ENCODE measurements around the gene ADCY4. TPM values are rescaled to one million over a fixed set of nuclear protein-coding genes. Genes with fewer than 3 reads are reported as not detected.

The ADCY4 gene
- total and polyA plus RNA-seq, 2 of the 13 experiments (the other 11 are each of a cell fraction or from before 2014, with no cell fraction given), result 0.03 TPM; not detected in 1

GRCh38 chr14:24297190-24297964 lies 37.5 kb downstream of the ADCY4 start (continued):
- TF ChIP-seq, protein P1, sequence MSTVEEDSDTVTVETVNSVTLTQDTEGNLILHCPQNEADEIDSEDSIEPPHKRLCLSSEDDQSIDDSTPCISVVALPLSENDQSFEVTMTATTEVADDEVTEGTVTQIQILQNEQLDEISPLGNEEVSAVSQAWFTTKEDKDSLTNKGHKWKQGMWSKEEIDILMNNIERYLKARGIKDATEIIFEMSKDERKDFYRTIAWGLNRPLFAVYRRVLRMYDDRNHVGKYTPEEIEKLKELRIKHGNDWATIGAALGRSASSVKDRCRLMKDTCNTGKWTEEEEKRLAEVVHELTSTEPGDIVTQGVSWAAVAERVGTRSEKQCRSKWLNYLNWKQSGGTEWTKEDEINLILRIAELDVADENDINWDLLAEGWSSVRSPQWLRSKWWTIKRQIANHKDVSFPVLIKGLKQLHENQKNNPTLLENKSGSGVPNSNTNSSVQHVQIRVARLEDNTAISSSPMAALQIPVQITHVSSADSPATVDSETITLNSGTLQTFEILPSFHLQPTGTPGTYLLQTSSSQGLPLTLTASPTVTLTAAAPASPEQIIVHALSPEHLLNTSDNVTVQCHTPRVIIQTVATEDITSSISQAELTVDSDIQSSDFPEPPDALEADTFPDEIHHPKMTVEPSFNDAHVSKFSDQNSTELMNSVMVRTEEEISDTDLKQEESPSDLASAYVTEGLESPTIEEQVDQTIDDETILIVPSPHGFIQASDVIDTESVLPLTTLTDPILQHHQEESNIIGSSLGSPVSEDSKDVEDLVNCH (CRISPR knock-in tag; IDR thresholded peaks at IDR 0.05), result no peak
- TF ChIP-seq, protein P2, sequence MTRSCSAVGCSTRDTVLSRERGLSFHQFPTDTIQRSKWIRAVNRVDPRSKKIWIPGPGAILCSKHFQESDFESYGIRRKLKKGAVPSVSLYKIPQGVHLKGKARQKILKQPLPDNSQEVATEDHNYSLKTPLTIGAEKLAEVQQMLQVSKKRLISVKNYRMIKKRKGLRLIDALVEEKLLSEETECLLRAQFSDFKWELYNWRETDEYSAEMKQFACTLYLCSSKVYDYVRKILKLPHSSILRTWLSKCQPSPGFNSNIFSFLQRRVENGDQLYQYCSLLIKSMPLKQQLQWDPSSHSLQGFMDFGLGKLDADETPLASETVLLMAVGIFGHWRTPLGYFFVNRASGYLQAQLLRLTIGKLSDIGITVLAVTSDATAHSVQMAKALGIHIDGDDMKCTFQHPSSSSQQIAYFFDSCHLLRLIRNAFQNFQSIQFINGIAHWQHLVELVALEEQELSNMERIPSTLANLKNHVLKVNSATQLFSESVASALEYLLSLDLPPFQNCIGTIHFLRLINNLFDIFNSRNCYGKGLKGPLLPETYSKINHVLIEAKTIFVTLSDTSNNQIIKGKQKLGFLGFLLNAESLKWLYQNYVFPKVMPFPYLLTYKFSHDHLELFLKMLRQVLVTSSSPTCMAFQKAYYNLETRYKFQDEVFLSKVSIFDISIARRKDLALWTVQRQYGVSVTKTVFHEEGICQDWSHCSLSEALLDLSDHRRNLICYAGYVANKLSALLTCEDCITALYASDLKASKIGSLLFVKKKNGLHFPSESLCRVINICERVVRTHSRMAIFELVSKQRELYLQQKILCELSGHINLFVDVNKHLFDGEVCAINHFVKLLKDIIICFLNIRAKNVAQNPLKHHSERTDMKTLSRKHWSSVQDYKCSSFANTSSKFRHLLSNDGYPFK (CRISPR knock-in tag; IDR thresholded peaks at IDR 0.05; ENCODE audit: borderline replicate concordance), result no peak
- TF ChIP-seq ZNF546 (CRISPR knock-in tag; conservative IDR thresholded peaks at IDR 0.05) (0 out of 2 replicates have a peak, but pooled peaks have one; percentile 45), DPF2 (CRISPR knock-in tag; IDR thresholded peaks at IDR 0.05; ENCODE audit: borderline replicate concordance, low read depth) (no peak), SIX1 (CRISPR knock-in tag; IDR thresholded peaks at IDR 0.05; ENCODE audit: borderline replicate concordance) (0 out of 2 replicates have a peak, but pooled peaks have one; percentile 36), ATRX (CRISPR knock-in tag; IDR thresholded peaks at IDR 0.05; ENCODE audit: borderline replicate concordance) (peak; percentile 39; the same call in 1 of the 2 replicates), DDIT3 (CRISPR knock-in tag; IDR thresholded peaks at IDR 0.05) (no peak; the same call in 1 of the 2 replicates), ASH2L (IDR thresholded peaks at IDR 0.05; ENCODE audit: insufficient read length, low read depth, low read length) (no peak), E2F1 (CRISPR knock-in tag; IDR thresholded peaks at IDR 0.05) (no peak), TP53 (CRISPR knock-in tag; conservative IDR thresholded peaks at IDR 0.05) (no peak), PHF20 (CRISPR knock-in tag; IDR thresholded peaks at IDR 0.05) (no peak), SATB2 (CRISPR knock-in tag; IDR thresholded peaks at IDR 0.05) (no peak), ZNF670 (CRISPR knock-in tag; IDR thresholded peaks at IDR 0.05; ENCODE audit: borderline replicate concordance) (no peak), PHB2 (IDR thresholded peaks at IDR 0.05; ENCODE audit: partially characterized antibody) (no peak), STAG1 (CRISPR knock-in tag; IDR thresholded peaks at IDR 0.05) (peak; percentile 74), ZNF841 (CRISPR knock-in tag; IDR thresholded peaks at IDR 0.05; ENCODE audit: borderline replicate concordance) (no peak), TBP (CRISPR knock-in tag; IDR thresholded peaks at IDR 0.05) (no peak), ZNF337 (CRISPR knock-in tag; IDR thresholded peaks at IDR 0.05; ENCODE audit: borderline replicate concordance, low read depth) (no peak), PCBP1 (IDR thresholded peaks at IDR 0.05; ENCODE audit: borderline replicate concordance, low read depth, low read length) (no peak), SALL1 (CRISPR knock-in tag; IDR thresholded peaks at IDR 0.05) (no peak)
- TF ChIP-seq, protein P3, sequence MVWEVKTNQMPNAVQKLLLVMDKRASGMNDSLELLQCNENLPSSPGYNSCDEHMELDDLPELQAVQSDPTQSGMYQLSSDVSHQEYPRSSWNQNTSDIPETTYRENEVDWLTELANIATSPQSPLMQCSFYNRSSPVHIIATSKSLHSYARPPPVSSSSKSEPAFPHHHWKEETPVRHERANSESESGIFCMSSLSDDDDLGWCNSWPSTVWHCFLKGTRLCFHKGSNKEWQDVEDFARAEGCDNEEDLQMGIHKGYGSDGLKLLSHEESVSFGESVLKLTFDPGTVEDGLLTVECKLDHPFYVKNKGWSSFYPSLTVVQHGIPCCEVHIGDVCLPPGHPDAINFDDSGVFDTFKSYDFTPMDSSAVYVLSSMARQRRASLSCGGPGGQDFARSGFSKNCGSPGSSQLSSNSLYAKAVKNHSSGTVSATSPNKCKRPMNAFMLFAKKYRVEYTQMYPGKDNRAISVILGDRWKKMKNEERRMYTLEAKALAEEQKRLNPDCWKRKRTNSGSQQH (CRISPR knock-in tag; IDR thresholded peaks at IDR 0.05; ENCODE audit: low read depth), result 0 out of 2 replicates have a peak, but pooled peaks have one; percentile 61

Measured in HepG2 (cell line).